NCI-H748 treated with DMSO at 0.1 percent for 48 hours (cell line): ENCODE results near the gene ABCA4.

Source experiments
- DNase-seq: peaks from one replicate; lab custom pipeline; 2025; lab: John Stamatoyannopoulos, UW

Gene ABCA4

GRCh38 chr1:94122201-94122970, 1.4 kb upstream of the ABCA4 start:
- DNase-seq, result no peak

GRCh38 chr1:94121411-94121821, 468 bp upstream of the ABCA4 start:
- DNase-seq, result no peak

- no peak for DNase-seq
Measured at GRCh38 chr1:94120570-94120901, 412 bp downstream of the ABCA4 start.

GRCh38 chr1:94119796-94120569, 965 bp downstream of the ABCA4 start:
- DNase-seq, result no peak

- DNase-seq, result no peak
Measured at GRCh38 chr1:94119306-94119705, 1.6 kb downstream of the ABCA4 start.

GRCh38 chr1:94118471-94118870, 2.5 kb downstream of the ABCA4 start:
- DNase-seq, result no peak

- DNase-seq, result no peak
Measured at GRCh38 chr1:94118013-94118412, 2.9 kb downstream of the ABCA4 start.

GRCh38 chr1:94117259-94117851, 3.6 kb downstream of the ABCA4 start:
- DNase-seq, result no peak

GRCh38 chr1:94115900-94116436, 5.0 kb downstream of the ABCA4 start:
- DNase-seq, result no peak

- no peak for DNase-seq
Measured at GRCh38 chr1:94115254-94115899, 5.6 kb downstream of the ABCA4 start.

- DNase-seq, result no peak
Measured at GRCh38 chr1:94113589-94114226, 7.2 kb downstream of the ABCA4 start.

- no peak for DNase-seq
Measured at GRCh38 chr1:94111879-94112278, 9.1 kb downstream of the ABCA4 start.

- no peak for DNase-seq
Measured at GRCh38 chr1:94110946-94111740, 9.8 kb downstream of the ABCA4 start.

- DNase-seq, result no peak
Measured at GRCh38 chr1:94110021-94110761, 10.8 kb downstream of the ABCA4 start.

- no peak for DNase-seq
Measured at GRCh38 chr1:94109478-94109877, 11.5 kb downstream of the ABCA4 start.

GRCh38 chr1:94107141-94107540, 13.8 kb downstream of the ABCA4 start:
- no peak for DNase-seq

- DNase-seq, result no peak
Measured at GRCh38 chr1:94106716-94107115, 14.2 kb downstream of the ABCA4 start.

GRCh38 chr1:94105957-94106529, 14.9 kb downstream of the ABCA4 start:
- DNase-seq, result no peak

GRCh38 chr1:94105581-94105952, 15.4 kb downstream of the ABCA4 start:
- DNase-seq, result no peak
